ENCODE measurements around the gene TGOLN2. TPM values are rescaled to one million over a fixed set of nuclear protein-coding genes. Genes with fewer than 3 reads are reported as not detected.
A peak's percentile ranks its signal among the peaks of the same experiment; 100 is the strongest.
"Not testable (repeated sequence)": the region's sequence is repeated elsewhere in the genome, so short reads cannot be mapped to it uniquely, and the experiment has no call there.

The TGOLN2 gene
- 102 and 104 TPM in 2 replicates for total RNA-seq

- peak within 1 kb of the TSS; percentile 95 for H3K4me3 Mint-ChIP-seq
- intact Hi-C loops (cut with micrococcal nuclease), result loop anchor here (1.0 to 5.0 kb wide), 7 partner anchors 26 to 1113 kb away; partner anchors contain the start of genes ELMOD3, IMMT, KCMF1 and KDM3A
- H3K27me3 Mint-ChIP-seq (ENCODE audit: insufficient read depth), result no peaks in the 10 kb centered on the region
- peak within 1 kb of the TSS; percentile 99 for H3K27ac Mint-ChIP-seq
- H3K36me3 Mint-ChIP-seq (ENCODE audit: low read depth), result peaks cover 41% of the 10 kb centered on the region
- peak; percentile 92 for DNase-seq (ENCODE audit: low spot score)
- H3K4me1 Mint-ChIP-seq (ENCODE audit: low read depth), result peaks cover 34% of the 10 kb centered on the region
- no peaks in the 10 kb centered on the region for H3K9me3 Mint-ChIP-seq
These were observed at the start of gene TGOLN2 for GRCh38 chr2:85327822-85328617. Gene TGOLN2 (minus strand): TSS chr2:85327989. CDS start chr2:85327962, 27 bp downstream.

- DNase-seq (ENCODE audit: low spot score), result no peak
- Mint-ChIP-seq H3K27ac (no peak overlapping the region), H3K4me3 (no peak overlapping the region), H3K9me3 (peaks cover 8% of the 10 kb centered on the region), H3K27me3 (ENCODE audit: insufficient read depth) (no peaks in the 10 kb centered on the region), H3K36me3 (ENCODE audit: low read depth) (peaks cover 48% of the 10 kb centered on the region), H3K4me1 (ENCODE audit: low read depth) (no peaks in the 10 kb centered on the region)
- intact Hi-C loops (cut with micrococcal nuclease), result no loop called here
These were observed 49.3 kb upstream of the TGOLN2 start for GRCh38 chr2:85377083-85377482.

- no peak for DNase-seq (ENCODE audit: low spot score)
- Mint-ChIP-seq H3K4me1 (ENCODE audit: low read depth) (no peaks in the 10 kb centered on the region), H3K4me3 (no peak overlapping the region), H3K36me3 (ENCODE audit: low read depth) (peaks cover 45% of the 10 kb centered on the region), H3K27me3 (ENCODE audit: insufficient read depth) (no peaks in the 10 kb centered on the region), H3K9me3 (peaks cover 8% of the 10 kb centered on the region), H3K27ac (no peak overlapping the region)
- intact Hi-C loops (cut with micrococcal nuclease), result no loop called here
These were observed 48.7 kb upstream of the TGOLN2 start for GRCh38 chr2:85376291-85377065.

GRCh38 chr2:85371045-85371444 lies 43.3 kb upstream of the TGOLN2 start:
- H3K36me3 Mint-ChIP-seq (ENCODE audit: low read depth), result peaks cover 17% of the 10 kb centered on the region
- H3K27me3 Mint-ChIP-seq (ENCODE audit: insufficient read depth), result no peaks in the 10 kb centered on the region
- H3K27ac Mint-ChIP-seq, result no peak overlapping the region
- DNase-seq (ENCODE audit: low spot score), result no peak
- H3K9me3 Mint-ChIP-seq, result no peaks in the 10 kb centered on the region
- H3K4me1 Mint-ChIP-seq (ENCODE audit: low read depth), result no peaks in the 10 kb centered on the region
- no peak overlapping the region for H3K4me3 Mint-ChIP-seq
- intact Hi-C loops (cut with micrococcal nuclease), result no loop called here

GRCh38 chr2:85369500-85369899 lies 41.7 kb upstream of the TGOLN2 start:
- H3K36me3 Mint-ChIP-seq (ENCODE audit: low read depth), result peaks cover 8% of the 10 kb centered on the region
- no peaks in the 10 kb centered on the region for H3K4me1 Mint-ChIP-seq (ENCODE audit: low read depth)

GRCh38 chr2:85368921-85369320 lies 41.1 kb upstream of the TGOLN2 start:
- H3K9me3 Mint-ChIP-seq, result no peaks in the 10 kb centered on the region
- DNase-seq (ENCODE audit: low spot score), result no peak
- intact Hi-C loops (cut with micrococcal nuclease), result no loop called here
- H3K27ac Mint-ChIP-seq, result no peak overlapping the region
- no peak overlapping the region for H3K4me3 Mint-ChIP-seq
- peaks cover 6% of the 10 kb centered on the region for H3K36me3 Mint-ChIP-seq (ENCODE audit: low read depth)
- H3K4me1 Mint-ChIP-seq (ENCODE audit: low read depth), result no peaks in the 10 kb centered on the region
- no peaks in the 10 kb centered on the region for H3K27me3 Mint-ChIP-seq (ENCODE audit: insufficient read depth)

More at GRCh38 chr2:85369500-85369899, 41.7 kb upstream of the TGOLN2 start:
- H3K4me3 Mint-ChIP-seq, result no peak overlapping the region
- H3K27me3 Mint-ChIP-seq (ENCODE audit: insufficient read depth), result no peaks in the 10 kb centered on the region
- DNase-seq (ENCODE audit: low spot score), result no peak
- no peak overlapping the region for H3K27ac Mint-ChIP-seq
- intact Hi-C loops (cut with micrococcal nuclease), result no loop called here
- no peaks in the 10 kb centered on the region for H3K9me3 Mint-ChIP-seq

GRCh38 chr2:85367180-85367579 lies 39.4 kb upstream of the TGOLN2 start:
- intact Hi-C loops (cut with micrococcal nuclease), result no loop called here
- H3K27ac Mint-ChIP-seq, result no peak overlapping the region
- H3K27me3 Mint-ChIP-seq (ENCODE audit: insufficient read depth), result no peaks in the 10 kb centered on the region
- DNase-seq (ENCODE audit: low spot score), result no peak
- H3K9me3 Mint-ChIP-seq, result no peaks in the 10 kb centered on the region
- H3K4me3 Mint-ChIP-seq, result no peak overlapping the region
- peaks cover 14% of the 10 kb centered on the region for H3K36me3 Mint-ChIP-seq (ENCODE audit: low read depth)
- H3K4me1 Mint-ChIP-seq (ENCODE audit: low read depth), result no peaks in the 10 kb centered on the region

GRCh38 chr2:85362653-85363387 lies 35.0 kb upstream of the TGOLN2 start:
- H3K9me3 Mint-ChIP-seq; H3K4me1 Mint-ChIP-seq (ENCODE audit: low read depth); intact Hi-C loops (cut with micrococcal nuclease); H3K4me3 Mint-ChIP-seq; H3K27me3 Mint-ChIP-seq (ENCODE audit: insufficient read depth); H3K27ac Mint-ChIP-seq; DNase-seq (ENCODE audit: low spot score): not testable (repeated sequence)
- peaks cover 22% of the 10 kb centered on the region for H3K36me3 Mint-ChIP-seq (ENCODE audit: low read depth)

- Mint-ChIP-seq H3K4me3 (no peak overlapping the region), H3K27me3 (ENCODE audit: insufficient read depth) (no peaks in the 10 kb centered on the region), H3K27ac (no peak overlapping the region), H3K36me3 (ENCODE audit: low read depth) (peaks cover 29% of the 10 kb centered on the region), H3K9me3 (no peaks in the 10 kb centered on the region), H3K4me1 (ENCODE audit: low read depth) (peaks cover 42% of the 10 kb centered on the region)
- intact Hi-C loops (cut with micrococcal nuclease), result loop anchor here (10.0 kb wide), 1 partner anchor 837 kb away; the partner anchor contains the start of genes IMMT and MRPL35
- no peak for DNase-seq (ENCODE audit: low spot score)
These were observed 29.9 kb upstream of the TGOLN2 start for GRCh38 chr2:85357736-85358135.

- Mint-ChIP-seq H3K9me3 (no peaks in the 10 kb centered on the region), H3K4me3 (no peak overlapping the region), H3K4me1 (ENCODE audit: low read depth) (peaks cover 44% of the 10 kb centered on the region), H3K27ac (no peak overlapping the region), H3K36me3 (ENCODE audit: low read depth) (peaks cover 23% of the 10 kb centered on the region), H3K27me3 (ENCODE audit: insufficient read depth) (no peaks in the 10 kb centered on the region)
- no peak for DNase-seq (ENCODE audit: low spot score)
- intact Hi-C loops (cut with micrococcal nuclease), result loop anchor here (10.0 kb wide), 1 partner anchor 839 kb away; the partner anchor contains the start of genes IMMT and MRPL35
These were observed 28.4 kb upstream of the TGOLN2 start for GRCh38 chr2:85356186-85356585.

GRCh38 chr2:85355521-85355920 lies 27.7 kb upstream of the TGOLN2 start:
- intact Hi-C loops (cut with micrococcal nuclease), result loop anchor here (2.0 to 10.0 kb wide), 2 partner anchors 197 to 839 kb away; partner anchors contain the start of genes IMMT and MRPL35

GRCh38 chr2:85355073-85355410 lies 27.3 kb upstream of the TGOLN2 start:
- DNase-seq (ENCODE audit: low spot score), result no peak
- Mint-ChIP-seq H3K4me1 (ENCODE audit: low read depth) (peaks cover 44% of the 10 kb centered on the region), H3K27ac (peak overlapping the region; percentile 98), H3K4me3 (peak overlapping the region; percentile 100), H3K9me3 (no peaks in the 10 kb centered on the region), H3K36me3 (ENCODE audit: low read depth) (peaks cover 31% of the 10 kb centered on the region), H3K27me3 (ENCODE audit: insufficient read depth) (no peaks in the 10 kb centered on the region)
- intact Hi-C loops (cut with micrococcal nuclease), result loop anchor here (2.0 to 10.0 kb wide), 2 partner anchors 198 to 840 kb away; partner anchors contain the start of genes IMMT and MRPL35

More at GRCh38 chr2:85355521-85355920, 27.7 kb upstream of the TGOLN2 start:
- peak overlapping the region; percentile 100 for H3K4me3 Mint-ChIP-seq
- H3K27me3 Mint-ChIP-seq (ENCODE audit: insufficient read depth), result no peaks in the 10 kb centered on the region
- DNase-seq (ENCODE audit: low spot score), result no peak
- no peaks in the 10 kb centered on the region for H3K9me3 Mint-ChIP-seq
- H3K36me3 Mint-ChIP-seq (ENCODE audit: low read depth), result peaks cover 28% of the 10 kb centered on the region
- H3K4me1 Mint-ChIP-seq (ENCODE audit: low read depth), result peaks cover 44% of the 10 kb centered on the region
- H3K27ac Mint-ChIP-seq, result peak overlapping the region; percentile 73

Data from activated T-helper 1 cell treated with anti-CD3 and anti-CD28 coated beads, Interleukin-12 subunit alpha, Interleukin-12 subunit beta, Interleukin-2, Interleukin-4 antibody, amounts not matched to agents 30 ng/mL and 10 ng/mL and 1 ng/mL, durations not matched to agents 14 hours and 24 hours and 36 hours (primary cell).